Measurements from ENCODE around the gene RPGRIP1L. TPM values are rescaled to one million over a fixed set of nuclear protein-coding genes. Genes with fewer than 3 reads are reported as not detected.
A peak's percentile ranks its signal among the peaks of the same experiment; 100 is the strongest.

RPGRIP1L gene
- polyA plus RNA-seq, 6 donors from 2014 or later, result 2.0 to 3.4 (median 2.7) TPM

- H3K36me3 Mint-ChIP-seq, result no peaks in the 10 kb centered on the region
- DNase-seq (no peak), ATAC-seq (ENCODE audit: low read depth in 2 of 2) (no peak)
- H3K27me3 Mint-ChIP-seq, result no peaks in the 10 kb centered on the region
- H3K4me1 Mint-ChIP-seq, result no peaks in the 10 kb centered on the region
- H3K4me3 Mint-ChIP-seq, result no peak overlapping the region
- H3K27ac Mint-ChIP-seq, result no peak overlapping the region
- peaks cover 0 to 2% (median 0%) of the 10 kb centered on the region in 7 donors for H3K9me3 Mint-ChIP-seq
These were observed 76.8 kb downstream of the RPGRIP1L start for GRCh38 chr16:53626811-53627210.

- Mint-ChIP-seq H3K27me3 (no peaks in the 10 kb centered on the region), H3K36me3 (no peaks in the 10 kb centered on the region), H3K9me3 (peaks cover 0 to 2% (median 0%) of the 10 kb centered on the region in 7 donors), H3K4me3 (no peak overlapping the region), H3K27ac (no peak overlapping the region), H3K4me1 (no peaks in the 10 kb centered on the region)
- DNase-seq (no peak), ATAC-seq (ENCODE audit: low read depth in 2 of 2) (no peak)
These were observed 77.5 kb downstream of the RPGRIP1L start for GRCh38 chr16:53626161-53626560.

GRCh38 chr16:53625221-53625620 lies 78.4 kb downstream of the RPGRIP1L start:
- no peaks in the 10 kb centered on the region for H3K27me3 Mint-ChIP-seq
- DNase-seq (no peak), ATAC-seq (ENCODE audit: low read depth in 2 of 2) (no peak)
- no peaks in the 10 kb centered on the region for H3K4me1 Mint-ChIP-seq
- H3K36me3 Mint-ChIP-seq, result no peaks in the 10 kb centered on the region
- no peak overlapping the region for H3K4me3 Mint-ChIP-seq
- H3K9me3 Mint-ChIP-seq, result peaks cover 0 to 2% (median 0%) of the 10 kb centered on the region in 7 donors
- no peak overlapping the region for H3K27ac Mint-ChIP-seq

- no peaks in the 10 kb centered on the region for H3K4me1 Mint-ChIP-seq
- H3K4me3 Mint-ChIP-seq, result no peak overlapping the region
- peak overlapping the region in 3 of 6 donors; percentile 7 to 53 (median 37) for H3K27ac Mint-ChIP-seq
- H3K27me3 Mint-ChIP-seq, result no peaks in the 10 kb centered on the region
- no peak for DNase-seq
- peaks cover 0 to 2% (median 0%) of the 10 kb centered on the region in 7 donors for H3K9me3 Mint-ChIP-seq
- no peak for ATAC-seq (ENCODE audit: low read depth in 2 of 2)
- no peaks in the 10 kb centered on the region for H3K36me3 Mint-ChIP-seq
These were observed 81.3 kb downstream of the RPGRIP1L start for GRCh38 chr16:53622315-53622714.

- Mint-ChIP-seq H3K27ac (no peak overlapping the region), H3K9me3 (peaks cover 0 to 2% (median 0%) of the 10 kb centered on the region in 7 donors), H3K4me1 (no peaks in the 10 kb centered on the region), H3K36me3 (no peaks in the 10 kb centered on the region), H3K4me3 (no peak overlapping the region), H3K27me3 (no peaks in the 10 kb centered on the region)
- ATAC-seq (ENCODE audit: low read depth in 2 of 2) (no peak), DNase-seq (no peak)
These were observed 83.2 kb downstream of the RPGRIP1L start for GRCh38 chr16:53620476-53620875.

GRCh38 chr16:53619235-53619634 lies 84.4 kb downstream of the RPGRIP1L start:
- DNase-seq (no peak), ATAC-seq (ENCODE audit: low read depth in 2 of 2) (no peak)
- H3K27ac Mint-ChIP-seq, result no peak overlapping the region
- no peak overlapping the region for H3K4me3 Mint-ChIP-seq
- H3K4me1 Mint-ChIP-seq, result no peaks in the 10 kb centered on the region
- H3K27me3 Mint-ChIP-seq, result no peaks in the 10 kb centered on the region
- peaks cover 0 to 2% (median 0%) of the 10 kb centered on the region in 7 donors for H3K9me3 Mint-ChIP-seq
- H3K36me3 Mint-ChIP-seq, result no peaks in the 10 kb centered on the region

GRCh38 chr16:53614346-53614745 lies 89.3 kb downstream of the RPGRIP1L start:
- peaks cover 0 to 4% of the 10 kb centered on the region in 2 donors for H3K36me3 Mint-ChIP-seq

GRCh38 chr16:53612003-53612402 lies 91.7 kb downstream of the RPGRIP1L start:
- Mint-ChIP-seq H3K36me3 (peaks cover 0 to 4% of the 10 kb centered on the region in 2 donors), H3K4me3 (no peak overlapping the region), H3K4me1 (no peaks in the 10 kb centered on the region), H3K27me3 (no peaks in the 10 kb centered on the region), H3K9me3 (no peaks in the 10 kb centered on the region), H3K27ac (peak overlapping the region in 1 of 6 donors; percentile 16)
- DNase-seq (no peak), ATAC-seq (ENCODE audit: low read depth in 2 of 2) (no peak)

More at GRCh38 chr16:53614346-53614745, 89.3 kb downstream of the RPGRIP1L start:
- no peak overlapping the region for H3K4me3 Mint-ChIP-seq
- no peak overlapping the region for H3K27ac Mint-ChIP-seq
- ATAC-seq (ENCODE audit: low read depth in 2 of 2) (no peak), DNase-seq (no peak)
- H3K4me1 Mint-ChIP-seq, result no peaks in the 10 kb centered on the region
- no peaks in the 10 kb centered on the region for H3K9me3 Mint-ChIP-seq
- no peaks in the 10 kb centered on the region for H3K27me3 Mint-ChIP-seq

- H3K27me3 Mint-ChIP-seq, result no peaks in the 10 kb centered on the region
- no peaks in the 10 kb centered on the region for H3K9me3 Mint-ChIP-seq
- H3K36me3 Mint-ChIP-seq, result peaks cover 0 to 4% of the 10 kb centered on the region in 2 donors
- no peaks in the 10 kb centered on the region for H3K4me1 Mint-ChIP-seq
- DNase-seq (no peak), ATAC-seq (ENCODE audit: low read depth in 2 of 2) (no peak)
- no peak overlapping the region for H3K4me3 Mint-ChIP-seq
- H3K27ac Mint-ChIP-seq, result peak overlapping the region in 1 of 6 donors; percentile 39
These were observed 92.4 kb downstream of the RPGRIP1L start for GRCh38 chr16:53611179-53611696.

GRCh38 chr16:53609536-53609935 lies 94.1 kb downstream of the RPGRIP1L start:
- Mint-ChIP-seq H3K27ac (peak overlapping the region in 1 of 6 donors; percentile 28), H3K4me3 (no peak overlapping the region), H3K27me3 (no peaks in the 10 kb centered on the region), H3K9me3 (no peaks in the 10 kb centered on the region), H3K4me1 (no peaks in the 10 kb centered on the region), H3K36me3 (peaks cover 0 to 4% of the 10 kb centered on the region in 2 donors)
- DNase-seq, result no peak
- no peak for ATAC-seq (ENCODE audit: low read depth in 2 of 2)

- no peaks in the 10 kb centered on the region for H3K9me3 Mint-ChIP-seq
- DNase-seq, result no peak
- no peaks in the 10 kb centered on the region for H3K4me1 Mint-ChIP-seq
- H3K27me3 Mint-ChIP-seq, result no peaks in the 10 kb centered on the region
- H3K27ac Mint-ChIP-seq, result no peak overlapping the region
- ATAC-seq (ENCODE audit: low read depth in 2 of 2), result no peak
- H3K4me3 Mint-ChIP-seq, result no peak overlapping the region
- peaks cover 0 to 4% of the 10 kb centered on the region in 2 donors for H3K36me3 Mint-ChIP-seq
These were observed 95.6 kb downstream of the RPGRIP1L start for GRCh38 chr16:53608094-53608493.

- H3K4me3 Mint-ChIP-seq, result no peak overlapping the region
- H3K36me3 Mint-ChIP-seq, result no peaks in the 10 kb centered on the region
- ATAC-seq (ENCODE audit: low read depth in 2 of 2), result no peak
- no peak for DNase-seq
- no peaks in the 10 kb centered on the region for H3K27me3 Mint-ChIP-seq
- no peaks in the 10 kb centered on the region for H3K9me3 Mint-ChIP-seq
- no peak overlapping the region for H3K27ac Mint-ChIP-seq
- no peaks in the 10 kb centered on the region for H3K4me1 Mint-ChIP-seq
These were observed 97.7 kb downstream of the RPGRIP1L start for GRCh38 chr16:53605831-53606400.

GRCh38 chr16:53605356-53605755 lies 98.3 kb downstream of the RPGRIP1L start:
- Mint-ChIP-seq H3K27ac (no peak overlapping the region), H3K36me3 (no peaks in the 10 kb centered on the region), H3K4me3 (no peak overlapping the region), H3K4me1 (no peaks in the 10 kb centered on the region), H3K27me3 (no peaks in the 10 kb centered on the region), H3K9me3 (no peaks in the 10 kb centered on the region)
- DNase-seq, result no peak
- ATAC-seq (ENCODE audit: low read depth in 2 of 2), result no peak

- H3K36me3 Mint-ChIP-seq, result peaks cover 0 to 5% of the 10 kb centered on the region in 2 donors
- DNase-seq (no peak), ATAC-seq (ENCODE audit: low read depth in 2 of 2) (no peak)
- H3K4me1 Mint-ChIP-seq, result no peaks in the 10 kb centered on the region
- no peaks in the 10 kb centered on the region for H3K9me3 Mint-ChIP-seq
- no peak overlapping the region for H3K4me3 Mint-ChIP-seq
- no peaks in the 10 kb centered on the region for H3K27me3 Mint-ChIP-seq
- H3K27ac Mint-ChIP-seq, result no peak overlapping the region
These were observed 101.7 kb downstream of the RPGRIP1L start for GRCh38 chr16:53601961-53602360.

Data from naive B cell (primary cell).